Measurements from ENCODE around the gene GCN1. TPM values are rescaled to one million over a fixed set of nuclear protein-coding genes. Genes with fewer than 3 reads are reported as not detected.

Gene GCN1
- total and polyA plus RNA-seq, 2 donors (not counting 3 experiments of a cell fraction or from before 2014, with no cell fraction given) = 30.1 to 101 TPM

GRCh38 chr12:120214626-120215356 lies 20.3 kb upstream of the GCN1 start:
- no peak for TF ChIP-seq JUN (IDR thresholded peaks at IDR 0.05; ENCODE audit: borderline replicate concordance, insufficient read depth, insufficient read length, low read depth)
- TF ChIP-seq CTCF (IDR thresholded peaks at IDR 0.05; ENCODE audit: extremely low read depth in 1 of 2, insufficient read depth in 1 of 2, low read depth in 1 of 2, low read length in 2 of 2) = no peak
- peak; percentile 2 for TF ChIP-seq POLR2AphosphoS5 (IDR thresholded peaks at IDR 0.05; ENCODE audit: insufficient read depth, low read depth, low read length)
- TF ChIP-seq MAX (IDR thresholded peaks at IDR 0.05; ENCODE audit: insufficient read depth, insufficient read length) = no peak
- TF ChIP-seq GATA2 (IDR thresholded peaks at IDR 0.05; ENCODE audit: insufficient read depth, insufficient read length, low read depth, low read length) = no peak
- ChIA-PET POLR2A (interaction anchor here (1.7 kb wide), 1 partner anchor 14 kb away, joined by 7 read pairs; the partner anchor contains the start of gene RPLP0), CTCF (no interaction called here)
- no peak overlapping the region for H3K9ac ChIP-seq (replicated peaks; ENCODE audit: extremely low read depth, insufficient read depth, low read length)
- no peaks in the 10 kb centered on the region for H3K9me3 ChIP-seq (replicated peaks; ENCODE audit: control insufficient read depth, insufficient read depth, low read length)
- dilution Hi-C loops (cut with MboI; ENCODE audit: extremely low pct_ligation_motif_present, low sequenced_read_pairs) (no loop called here), intact Hi-C loops (cut with micrococcal nuclease) (no loop called here)
- H3K79me2 ChIP-seq (ENCODE audit: control insufficient read depth, insufficient read depth, low read length) = peaks cover 3% of the 10 kb centered on the region
- H3K4me2 ChIP-seq (ENCODE audit: insufficient read depth, low read length) = no peak overlapping the region
- no peak overlapping the region for H2AFZ ChIP-seq (ENCODE audit: low read depth, low read length)
- FAIRE-seq = no peak
- no peaks in the 10 kb centered on the region for H4K20me1 ChIP-seq (replicated peaks; ENCODE audit: control insufficient read depth, extremely low read depth, insufficient read depth, low read length)
- DNase-seq (ENCODE audit: low read depth, low spot score) = no peak
- H3K27ac ChIP-seq (ENCODE audit: insufficient read depth, low read depth, low read length) = no peak overlapping the region
- BruUV-seq (replicated peaks) = no TSS peak
- H3K4me1 ChIP-seq (ENCODE audit: control insufficient read depth, extremely low read depth, insufficient read depth, low read length) = no peaks in the 10 kb centered on the region
- H3K27me3 ChIP-seq (ENCODE audit: control insufficient read depth in 2 of 2, insufficient read depth in 2 of 2, low read length in 2 of 2) = no peaks in the 10 kb centered on the region
- no peaks in the 10 kb centered on the region for H3K9me1 ChIP-seq (replicated peaks; ENCODE audit: control insufficient read depth, extremely low read depth, insufficient read depth, low read length)
- H3K36me3 ChIP-seq (ENCODE audit: control insufficient read depth in 2 of 2, extremely low read depth in 1 of 2, insufficient read depth in 2 of 2, low read length in 2 of 2) = peaks cover 28 to 72% of the 10 kb centered on the region in 2 experiments
- no peak overlapping the region for H3K4me3 ChIP-seq (replicated peaks in 1 of 3; ENCODE audit: insufficient read depth in 1 of 3, low read depth in 1 of 3, low read length in 3 of 3)

All from endothelial cell of umbilical vein (primary cell).